HPDE6-E6E7 (cell line): ENCODE data around the gene CCDC148.

Experiments used
- DNase-seq: peaks from one replicate; pipeline ENCODE4 v3.0.0; 2011; ENCODE audit warnings: missing footprints; ENCODE audit errors: extremely low spot score

CCDC148 gene

GRCh38 chr2:158432117-158432516 lies 24.4 kb downstream of the CCDC148 start:
- no peak for DNase-seq

- no peak for DNase-seq
Measured at GRCh38 chr2:158414538-158414937, 42.0 kb downstream of the CCDC148 start.

- no peak for DNase-seq
Measured at GRCh38 chr2:158413581-158413980, 43.0 kb downstream of the CCDC148 start.

GRCh38 chr2:158412206-158412605 lies 44.3 kb downstream of the CCDC148 start:
- DNase-seq: no peak

GRCh38 chr2:158411748-158412147 lies 44.8 kb downstream of the CCDC148 start:
- DNase-seq: no peak

GRCh38 chr2:158410132-158410531 lies 46.4 kb downstream of the CCDC148 start:
- DNase-seq: no peak

GRCh38 chr2:158407031-158407430 lies 49.5 kb downstream of the CCDC148 start:
- DNase-seq: no peak

- no peak for DNase-seq
Measured at GRCh38 chr2:158405341-158405740, 51.2 kb downstream of the CCDC148 start.

- DNase-seq: no peak
Measured at GRCh38 chr2:158403237-158403636, 53.3 kb downstream of the CCDC148 start.

GRCh38 chr2:158402665-158403064 lies 53.9 kb downstream of the CCDC148 start:
- no peak for DNase-seq

GRCh38 chr2:158395166-158395565 lies 61.4 kb downstream of the CCDC148 start:
- DNase-seq: peak; percentile 6

- DNase-seq: no peak
Measured at GRCh38 chr2:158394453-158394852, 62.1 kb downstream of the CCDC148 start.

GRCh38 chr2:158393886-158394285 lies 62.7 kb downstream of the CCDC148 start:
- DNase-seq: no peak

- DNase-seq: no peak
Measured at GRCh38 chr2:158392687-158393086, 63.9 kb downstream of the CCDC148 start.

GRCh38 chr2:158391876-158392275 lies 64.7 kb downstream of the CCDC148 start:
- peak; percentile 28 for DNase-seq

GRCh38 chr2:158391361-158391760 lies 65.2 kb downstream of the CCDC148 start:
- no peak for DNase-seq

- no peak for DNase-seq
Measured at GRCh38 chr2:158388159-158388558, 68.4 kb downstream of the CCDC148 start.

- DNase-seq: no peak
Measured at GRCh38 chr2:158385646-158386045, 70.9 kb downstream of the CCDC148 start.

GRCh38 chr2:158381978-158382377 lies 74.6 kb downstream of the CCDC148 start:
- no peak for DNase-seq

- no peak for DNase-seq
Measured at GRCh38 chr2:158381205-158381604, 75.3 kb downstream of the CCDC148 start.

GRCh38 chr2:158380746-158381145 lies 75.8 kb downstream of the CCDC148 start:
- no peak for DNase-seq

- no peak for DNase-seq
Measured at GRCh38 chr2:158378926-158379325, 77.6 kb downstream of the CCDC148 start.

- no peak for DNase-seq
Measured at GRCh38 chr2:158366342-158366741, 90.2 kb downstream of the CCDC148 start.

GRCh38 chr2:158359846-158360245 lies 96.7 kb downstream of the CCDC148 start:
- no peak for DNase-seq

GRCh38 chr2:158357699-158358098 lies 98.9 kb downstream of the CCDC148 start:
- no peak for DNase-seq
